ENCODE data around the gene TOP1. TPM values are rescaled to one million over a fixed set of nuclear protein-coding genes. Genes with fewer than 3 reads are reported as not detected.

The TOP1 gene
- total and polyA plus RNA-seq, 9 of the 15 experiments (the other 6 are each of a cell fraction or from before 2014, with no cell fraction given), result 26.4 to 127 (median 39.6) TPM

DNA sequence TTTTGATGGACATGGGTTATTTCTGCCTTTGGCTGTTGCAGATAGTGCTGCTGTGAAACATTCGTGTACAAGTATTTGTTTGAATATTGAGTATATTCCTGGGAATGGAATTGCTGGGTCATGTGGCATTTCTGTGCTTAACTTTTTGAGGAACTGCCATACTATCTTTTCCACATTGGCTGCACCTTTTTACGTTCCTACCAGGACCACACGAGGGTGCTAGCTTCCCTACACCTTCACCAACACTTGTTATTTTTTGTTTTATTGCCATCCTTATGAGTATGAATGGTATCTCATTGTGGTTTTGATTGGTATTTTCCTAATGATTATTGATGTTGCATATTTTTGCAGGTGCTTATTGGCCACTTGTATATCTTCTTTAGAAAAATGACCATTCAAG is 60.9 kb downstream of the TOP1 start:
- no peak overlapping the region for H3K9ac ChIP-seq (ENCODE audit: insufficient read depth in 1 of 2, low read depth in 2 of 2, low read length in 2 of 2)
- peaks cover 9 to 17% of the 10 kb centered on the region in 2 experiments for H3K4me1 ChIP-seq (replicated peaks in 1 of 2; ENCODE audit: control insufficient read depth in 2 of 2, insufficient read depth in 2 of 2, low read length in 2 of 2)
- peaks cover 66% of the 10 kb centered on the region for H3K36me3 ChIP-seq (ENCODE audit: control insufficient read depth, insufficient read depth, low read length)
- DNase-seq (ENCODE audit: extremely low read depth in 1 of 4, low spot score in 3 of 4), result no peak
- H4K20me1 ChIP-seq (replicated peaks; ENCODE audit: control insufficient read depth, insufficient read depth, low read length), result no peaks in the 10 kb centered on the region; the same call in 1 of the 2 replicates
- H3K4me3 ChIP-seq, result no peak overlapping the region
- WGBS (ENCODE audit: insufficient coverage, low coverage, missing lambda C conversion rate), result 75% methylated on average over 3 of the region's 3 CpGs
- ChIA-PET CTCF (ENCODE audit: low intra/inter-chr PET ratio) (no interaction called here), POLR2A (no interaction called here)
- TF ChIP-seq SRF (CRISPR knock-in tag; IDR thresholded peaks at IDR 0.05) (no peak), ZNF165 (CRISPR knock-in tag; IDR thresholded peaks at IDR 0.05; ENCODE audit: borderline replicate concordance) (no peak), NBN (IDR thresholded peaks at IDR 0.05; ENCODE audit: low read depth) (no peak), CTCF (IDR thresholded peaks at IDR 0.05 in 2 of 3, conservative IDR thresholded peaks at IDR 0.05 in 1 of 3; ENCODE audit: insufficient read depth in 2 of 3, low read depth in 1 of 3, low read length in 3 of 3) (peak; percentile 16 to 44 (median 28); a peak in 3 of 6 replicates), RAD21 (CRISPR knock-in tag; conservative IDR thresholded peaks at IDR 0.05 in 1 of 2, IDR thresholded peaks at IDR 0.05 in 1 of 2) (peak in 1 of 2 experiments; percentile 23; a peak in 1 of 4 replicates), SPI1 (IDR thresholded peaks at IDR 0.05; ENCODE audit: borderline replicate concordance, low read depth, low read length) (0 out of 2 replicates have a peak, but pooled peaks have one; percentile 57)
- no peak overlapping the region for H2AFZ ChIP-seq (ENCODE audit: low read depth, low read length)
- no peak for ATAC-seq
- H3K4me2 ChIP-seq (ENCODE audit: insufficient read depth, low read length), result no peak overlapping the region
- peaks cover 2% of the 10 kb centered on the region; the same call in 1 of the 3 replicates for H3K79me2 ChIP-seq (ENCODE audit: control insufficient read depth, insufficient read depth, low read length)
- no peak overlapping the region for H3K27ac ChIP-seq (ENCODE audit: extremely low read depth, low read depth, low read length)
- BruUV-seq (replicated peaks), result no TSS peak
- intact Hi-C loops (cut with micrococcal nuclease) (no loop called here), in situ Hi-C loops (cut with MboI) (no loop called here)
- FAIRE-seq, result peak; percentile 58
- H3K9me3 ChIP-seq (replicated peaks; ENCODE audit: control insufficient read depth, insufficient read depth, low read depth, low read length), result no peaks in the 10 kb centered on the region
- no peaks in the 10 kb centered on the region for H3K27me3 ChIP-seq (ENCODE audit: control insufficient read depth in 2 of 2, insufficient read depth in 2 of 2, low read length in 2 of 2)
- H3K9me1 ChIP-seq (ENCODE audit: control insufficient read depth, insufficient read depth, low read length), result no peaks in the 10 kb centered on the region
